GM21390 (cell line): ENCODE data around the gene TAMM41.
"Not testable (repeated sequence)": the region's sequence is repeated elsewhere in the genome, so short reads cannot be mapped to it uniquely, and the experiment has no call there.

Experiments
- ATAC-seq: cut with Tn5 transposase; IDR thresholded peaks from one replicate; pipeline ENCODE4 v1.9.1; 2021; ENCODE audit not compliant: unreplicated experiment

TAMM41 gene

GRCh38 chr3:11846281-11847266 is at the start of gene TAMM41:
TAMM41 (minus strand) TSS chr3:11846885; CDS start chr3:11846636, 249 bp downstream.
- ATAC-seq, result peak; percentile 100

GRCh38 chr3:11878837-11879236 is 32.2 kb upstream of the TAMM41 start:
- ATAC-seq, result no peak

GRCh38 chr3:11874707-11875106 is 28.0 kb upstream of the TAMM41 start:
- not testable (repeated sequence) for ATAC-seq

- not testable (repeated sequence) for ATAC-seq
Observed at GRCh38 chr3:11863739-11864138, 17.1 kb upstream of the TAMM41 start.

- ATAC-seq, result not testable (repeated sequence)
Observed at GRCh38 chr3:11862584-11862983, 15.9 kb upstream of the TAMM41 start.

- ATAC-seq, result not testable (repeated sequence)
Observed at GRCh38 chr3:11862145-11862544, 15.5 kb upstream of the TAMM41 start.

- not testable (repeated sequence) for ATAC-seq
Observed at GRCh38 chr3:11860213-11860612, 13.5 kb upstream of the TAMM41 start.

- no peak for ATAC-seq
Observed at GRCh38 chr3:11853450-11853849, 6.8 kb upstream of the TAMM41 start.

GRCh38 chr3:11850003-11850402 is 3.3 kb upstream of the TAMM41 start:
- ATAC-seq, result no peak

GRCh38 chr3:11847607-11848006 is 922 bp upstream of the TAMM41 start:
- no peak for ATAC-seq

- no peak for ATAC-seq
Observed at GRCh38 chr3:11845651-11846050, 1.0 kb downstream of the TAMM41 start.

- no peak for ATAC-seq
Observed at GRCh38 chr3:11844891-11845290, 1.8 kb downstream of the TAMM41 start.

GRCh38 chr3:11835028-11835639 is 11.6 kb downstream of the TAMM41 start:
- no peak for ATAC-seq

GRCh38 chr3:11832981-11833905 is 13.4 kb downstream of the TAMM41 start:
- no peak for ATAC-seq

- ATAC-seq, result no peak
Observed at GRCh38 chr3:11829416-11829815, 17.3 kb downstream of the TAMM41 start.

- no peak for ATAC-seq
Observed at GRCh38 chr3:11826628-11827265, 19.9 kb downstream of the TAMM41 start.

GRCh38 chr3:11825301-11825700 is 21.4 kb downstream of the TAMM41 start:
- ATAC-seq, result no peak

- ATAC-seq, result peak; percentile 83
Observed at GRCh38 chr3:11820531-11821041, 26.1 kb downstream of the TAMM41 start.

GRCh38 chr3:11819146-11819689 is 27.5 kb downstream of the TAMM41 start:
- ATAC-seq, result no peak

- no peak for ATAC-seq
Observed at GRCh38 chr3:11818033-11818432, 28.7 kb downstream of the TAMM41 start.
